ENCODE data around the gene CEP112.

CEP112 gene

DNA sequence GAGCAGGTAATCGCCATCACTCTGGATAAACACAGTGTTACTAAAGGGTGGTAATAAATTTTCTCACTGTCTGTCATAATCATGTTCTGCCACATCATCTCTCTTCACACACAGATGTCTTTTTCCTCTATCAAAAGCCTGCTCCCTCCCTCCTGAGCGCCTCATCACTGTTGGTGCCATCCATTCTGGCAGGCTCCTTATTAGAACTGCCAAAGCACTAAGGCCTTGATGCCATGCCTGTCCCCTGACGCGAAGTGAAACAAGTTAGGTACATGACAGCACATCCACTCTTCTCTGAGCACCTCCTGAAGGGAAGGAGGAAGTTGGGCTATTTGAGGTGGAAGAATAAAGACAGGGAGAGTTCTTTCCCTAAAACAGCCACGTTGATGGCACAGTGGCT lies 592.3 kb downstream of the CEP112 start:
- Histone ChIP-seq H3K36me3 (replicated peaks; ENCODE audit: insufficient read depth, low read length) (no peaks in the 10 kb centered on the region), H3K4me3 (ENCODE audit: low read length) (no peak overlapping the region), H3K9me3 (replicated peaks; ENCODE audit: insufficient read depth, low read length) (no peaks in the 10 kb centered on the region), H3K79me2 (ENCODE audit: low read length) (no peaks in the 10 kb centered on the region), H3K9ac (ENCODE audit: low read length) (no peak overlapping the region), H3F3A (ENCODE audit: insufficient read depth, low read length) (no peaks in the 10 kb centered on the region), H3K4me2 (ENCODE audit: low read depth, low read length) (no peak overlapping the region), H3K27ac (ENCODE audit: low read length) (no peak overlapping the region), H4K20me1 (ENCODE audit: insufficient read depth, low read length) (no peaks in the 10 kb centered on the region), H3K9me2 (replicated peaks; ENCODE audit: insufficient read depth, low read length) (no peaks in the 10 kb centered on the region), H2AFZ (ENCODE audit: low read length) (no peak overlapping the region), H3K4me1 (ENCODE audit: low read length) (0 out of 2 replicates have a peak, but pooled peaks cover 11% of the 10 kb centered on the region), H3K27me3 (replicated peaks; ENCODE audit: insufficient read depth, low read length) (no peaks in the 10 kb centered on the region)
- TF ChIP-seq, protein P1, sequence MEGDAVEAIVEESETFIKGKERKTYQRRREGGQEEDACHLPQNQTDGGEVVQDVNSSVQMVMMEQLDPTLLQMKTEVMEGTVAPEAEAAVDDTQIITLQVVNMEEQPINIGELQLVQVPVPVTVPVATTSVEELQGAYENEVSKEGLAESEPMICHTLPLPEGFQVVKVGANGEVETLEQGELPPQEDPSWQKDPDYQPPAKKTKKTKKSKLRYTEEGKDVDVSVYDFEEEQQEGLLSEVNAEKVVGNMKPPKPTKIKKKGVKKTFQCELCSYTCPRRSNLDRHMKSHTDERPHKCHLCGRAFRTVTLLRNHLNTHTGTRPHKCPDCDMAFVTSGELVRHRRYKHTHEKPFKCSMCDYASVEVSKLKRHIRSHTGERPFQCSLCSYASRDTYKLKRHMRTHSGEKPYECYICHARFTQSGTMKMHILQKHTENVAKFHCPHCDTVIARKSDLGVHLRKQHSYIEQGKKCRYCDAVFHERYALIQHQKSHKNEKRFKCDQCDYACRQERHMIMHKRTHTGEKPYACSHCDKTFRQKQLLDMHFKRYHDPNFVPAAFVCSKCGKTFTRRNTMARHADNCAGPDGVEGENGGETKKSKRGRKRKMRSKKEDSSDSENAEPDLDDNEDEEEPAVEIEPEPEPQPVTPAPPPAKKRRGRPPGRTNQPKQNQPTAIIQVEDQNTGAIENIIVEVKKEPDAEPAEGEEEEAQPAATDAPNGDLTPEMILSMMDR (IDR thresholded peaks at IDR 0.05; ENCODE audit: low read length) = no peak
- TF ChIP-seq EZH2 (optimal IDR thresholded peaks at IDR 0.05; ENCODE audit: low read depth, low read length) (no peak), EZH2phosphoT487 (IDR thresholded peaks at IDR 0.05; ENCODE audit: low read length) (no peak)
- DNase-seq = no peak

- H3K27me3 ChIP-seq (replicated peaks; ENCODE audit: insufficient read depth, low read length) = no peaks in the 10 kb centered on the region
- no peaks in the 10 kb centered on the region for H3K36me3 ChIP-seq (replicated peaks; ENCODE audit: insufficient read depth, low read length)
- no peaks in the 10 kb centered on the region for H4K20me1 ChIP-seq (ENCODE audit: insufficient read depth, low read length)
- 0 out of 2 replicates have a peak, but pooled peaks cover 7% of the 10 kb centered on the region for H3K4me1 ChIP-seq (ENCODE audit: low read length)
- H3K9ac ChIP-seq (ENCODE audit: low read length) = no peak overlapping the region
- H3K9me3 ChIP-seq (replicated peaks; ENCODE audit: insufficient read depth, low read length) = no peaks in the 10 kb centered on the region
- no peak for DNase-seq
- H3K4me2 ChIP-seq (ENCODE audit: low read depth, low read length) = no peak overlapping the region
- H2AFZ ChIP-seq (ENCODE audit: low read length) = no peak overlapping the region
- TF ChIP-seq EZH2 (optimal IDR thresholded peaks at IDR 0.05; ENCODE audit: low read depth, low read length) = no peak
- no peaks in the 10 kb centered on the region for H3K9me2 ChIP-seq (replicated peaks; ENCODE audit: insufficient read depth, low read length)
- H3K27ac ChIP-seq (ENCODE audit: low read length) = no peak overlapping the region
- no peaks in the 10 kb centered on the region for H3F3A ChIP-seq (ENCODE audit: insufficient read depth, low read length)
- no peaks in the 10 kb centered on the region for H3K79me2 ChIP-seq (ENCODE audit: low read length)
- H3K4me3 ChIP-seq (ENCODE audit: low read length) = no peak overlapping the region
Observed at GRCh38 chr17:65598746-65599145, 593.2 kb downstream of the CEP112 start.

DNA sequence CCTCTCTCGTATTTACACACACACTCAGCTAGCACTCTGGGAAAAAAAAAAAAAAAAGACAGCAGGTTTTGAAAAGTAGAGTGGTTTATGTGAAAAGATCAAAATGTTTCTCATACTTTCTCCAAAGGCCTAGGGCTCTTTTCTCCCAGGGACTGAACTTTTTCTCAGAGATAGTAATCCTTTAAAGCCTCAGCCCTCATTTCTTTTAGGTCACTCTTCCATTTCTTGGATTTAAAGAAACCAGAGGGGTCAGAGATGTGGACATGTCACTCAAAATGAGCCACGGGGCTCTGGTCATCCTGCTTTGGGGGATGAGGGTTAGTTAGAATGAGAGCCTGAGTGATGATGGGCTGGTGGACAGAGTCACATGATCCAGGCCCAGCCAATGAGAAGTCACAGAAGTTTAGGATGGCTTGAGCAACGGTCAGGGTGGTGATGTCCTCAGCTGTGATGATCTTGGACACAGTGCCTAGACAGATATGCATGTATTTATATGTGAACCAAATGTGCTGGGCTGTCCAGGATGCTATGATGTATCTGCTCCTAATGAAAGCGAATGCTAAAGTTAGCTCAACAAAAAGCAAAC lies 596.8 kb downstream of the CEP112 start:
- no peak overlapping the region for H3K9ac ChIP-seq (ENCODE audit: low read length)
- no peaks in the 10 kb centered on the region for H3K4me1 ChIP-seq (ENCODE audit: low read length)
- no peaks in the 10 kb centered on the region for H3K9me2 ChIP-seq (replicated peaks; ENCODE audit: insufficient read depth, low read length)
- no peak overlapping the region for H3K4me2 ChIP-seq (ENCODE audit: low read depth, low read length)
- H3K36me3 ChIP-seq (replicated peaks; ENCODE audit: insufficient read depth, low read length) = no peaks in the 10 kb centered on the region
- no peaks in the 10 kb centered on the region for H4K20me1 ChIP-seq (ENCODE audit: insufficient read depth, low read length)
- no peak for DNase-seq
- no peaks in the 10 kb centered on the region for H3F3A ChIP-seq (ENCODE audit: insufficient read depth, low read length)
- no peak overlapping the region for H2AFZ ChIP-seq (ENCODE audit: low read length)
- H3K4me3 ChIP-seq (ENCODE audit: low read length) = no peak overlapping the region
- no peaks in the 10 kb centered on the region for H3K79me2 ChIP-seq (ENCODE audit: low read length)
- TF ChIP-seq EZH2 (optimal IDR thresholded peaks at IDR 0.05; ENCODE audit: low read depth, low read length) (no peak), EZH2phosphoT487 (IDR thresholded peaks at IDR 0.05; ENCODE audit: low read length) (no peak)
- TF ChIP-seq, protein P1 (IDR thresholded peaks at IDR 0.05; ENCODE audit: low read length) = no peak
- H3K27me3 ChIP-seq (replicated peaks; ENCODE audit: insufficient read depth, low read length) = no peaks in the 10 kb centered on the region
- H3K9me3 ChIP-seq (replicated peaks; ENCODE audit: insufficient read depth, low read length) = no peaks in the 10 kb centered on the region
- no peak overlapping the region for H3K27ac ChIP-seq (ENCODE audit: low read length)

Measured in MM.1S (cell line).